ENCODE data around the gene DIPK1A.

DIPK1A gene

GRCh38 chr1:92833840-92834239, 127.4 kb downstream of the DIPK1A start:
- no peak for DNase-seq

- no peak for DNase-seq
Measured at GRCh38 chr1:92832537-92833114, 128.6 kb downstream of the DIPK1A start.

GRCh38 chr1:92831762-92832536, 129.3 kb downstream of the DIPK1A start, which contains the start of gene RPL5:
TSS of gene RPL5 (plus strand) at chr1:92832040. CDS start at chr1:92832115, 75 bp downstream.
- DNase-seq = peak; percentile 97

GRCh38 chr1:92831368-92831761, 129.9 kb downstream of the DIPK1A start:
- no peak for DNase-seq

- DNase-seq = no peak
Measured at GRCh38 chr1:92826792-92827191, 134.5 kb downstream of the DIPK1A start.

GRCh38 chr1:92822879-92823278, 138.4 kb downstream of the DIPK1A start:
- DNase-seq = peak; percentile 24

GRCh38 chr1:92820551-92820950, 140.7 kb downstream of the DIPK1A start:
- no peak for DNase-seq

GRCh38 chr1:92820024-92820423, 141.2 kb downstream of the DIPK1A start:
- no peak for DNase-seq

- DNase-seq = no peak
Measured at GRCh38 chr1:92817986-92818764, 143.1 kb downstream of the DIPK1A start.

GRCh38 chr1:92817137-92817697, 144.0 kb downstream of the DIPK1A start:
- DNase-seq = no peak

- no peak for DNase-seq
Measured at GRCh38 chr1:92816732-92817131, 144.5 kb downstream of the DIPK1A start.

GRCh38 chr1:92808381-92808780, 152.9 kb downstream of the DIPK1A start:
- DNase-seq = no peak

- no peak for DNase-seq
Measured at GRCh38 chr1:92805216-92805615, 156.0 kb downstream of the DIPK1A start.

- peak; percentile 88 for DNase-seq
Measured at GRCh38 chr1:92804721-92805201, 156.5 kb downstream of the DIPK1A start.

- no peak for DNase-seq
Measured at GRCh38 chr1:92803140-92803887, 157.9 kb downstream of the DIPK1A start.

- DNase-seq = peak; percentile 48
Measured at GRCh38 chr1:92797961-92798360, 163.3 kb downstream of the DIPK1A start.

- DNase-seq = no peak
Measured at GRCh38 chr1:92797297-92797696, 164.0 kb downstream of the DIPK1A start.

GRCh38 chr1:92795166-92795565, 166.1 kb downstream of the DIPK1A start:
- peak; percentile 67 for DNase-seq

GRCh38 chr1:92792340-92792782, 168.9 kb downstream of the DIPK1A start:
- DNase-seq = no peak
